MCF 10A (cell line): ENCODE measurements around the gene RAB8A. TPM values are rescaled to one million over a fixed set of nuclear protein-coding genes. Genes with fewer than 3 reads are reported as not detected.

Experiments
- BruUV-seq: library from RNA; stranded (reverse); fragments of 400-500 nt; replicated peaks from 2 replicates; lab custom pipeline; 2021; lab: Mats Ljungman, UMichigan
- CTCF ChIA-PET: fragments of 300-600 bp; sonication (Branson Sonifier 250); formaldehyde crosslinking; extraction: SDS; loops from one replicate; lab custom pipeline; 2021; ENCODE audit warnings: antibody characterized with exemption, inconsistent platforms; lab: Yijun Ruan, JAX
- POLR2A ChIA-PET: fragments of 300-600, 350-650 bp; sonication (Branson Sonifier 250); formaldehyde crosslinking; extraction: SDS; loops from one replicate; lab custom pipeline; 2020; ENCODE audit warnings: antibody characterized with exemption, inconsistent platforms; lab: Yijun Ruan, JAX
- DNase-seq: peaks from one replicate; pipeline ENCODE4 v3.0.0-alpha.2; 2018; ENCODE audit not compliant: unreplicated experiment
- H3K27ac Mint-ChIP-seq: one replicate; pipeline ENCODE4 v1.8.0; 2022; ENCODE audit warnings: mild to moderate bottlenecking, low read depth, mixed read lengths; ENCODE audit not compliant: unreplicated experiment
- H3K27me3 Mint-ChIP-seq: one replicate; pipeline ENCODE4 v1.8.0; 2022; ENCODE audit warnings: mixed read lengths; ENCODE audit not compliant: insufficient read depth, unreplicated experiment
- H3K36me3 Mint-ChIP-seq: one replicate; pipeline ENCODE4 v1.8.0; 2022; ENCODE audit warnings: mild to moderate bottlenecking, moderate library complexity, mixed read lengths; ENCODE audit not compliant: insufficient read depth, unreplicated experiment
- H3K4me1 Mint-ChIP-seq: one replicate; pipeline ENCODE4 v1.8.0; 2022; ENCODE audit warnings: mixed read lengths; ENCODE audit not compliant: insufficient read depth, unreplicated experiment
- H3K4me3 Mint-ChIP-seq: one replicate; pipeline ENCODE4 v1.8.0; 2022; ENCODE audit warnings: mild to moderate bottlenecking, moderate library complexity, mixed read lengths; ENCODE audit not compliant: unreplicated experiment
- H3K9me3 Mint-ChIP-seq: one replicate; pipeline ENCODE4 v1.8.0; 2022; ENCODE audit warnings: mixed read lengths; ENCODE audit not compliant: unreplicated experiment
- intact Hi-C: fragments of 100-400 bp; cut with micrococcal nuclease; formaldehyde crosslinking; loops from 2 replicates; pipeline ENCODE4 v1.14.1; 2022
- total RNA-seq: library from RNA; stranded (reverse); gene quantifications from 2 replicates; pipeline ENCODE4 v1.2.3, GENCODE V29; 2022
- TF ChIP-seq, protein P1 (sequence below): fragments of 200-600 bp; IDR thresholded peaks from one replicate; pipeline ENCODE4 v1.8.0; 2022; ENCODE audit warnings: antibody characterized with exemption, mild to moderate bottlenecking; ENCODE audit not compliant: unreplicated experiment

Gene RAB8A
- total RNA-seq, 1 experiment from 2014 or later = 41.6 TPM

DNA sequence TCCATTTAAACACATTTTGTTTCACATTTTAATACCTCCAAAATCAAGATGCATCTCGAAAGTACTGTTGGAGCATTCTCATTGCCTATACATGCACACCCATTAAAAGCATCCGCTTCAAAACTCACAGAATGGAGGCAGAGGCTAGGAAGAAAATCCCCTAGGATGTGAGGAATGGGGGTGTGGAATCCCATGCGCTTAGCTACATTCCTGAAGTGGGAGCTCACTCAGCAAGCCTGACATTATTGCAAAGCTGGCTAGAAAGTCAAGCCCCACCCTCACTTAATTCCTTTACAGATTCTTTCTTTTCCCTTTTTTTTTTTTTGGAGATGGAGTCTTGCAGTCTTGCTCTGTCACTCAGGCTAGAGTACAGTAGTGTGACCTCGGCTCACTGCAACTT is 68.9 kb downstream of the RAB8A start:
- Mint-ChIP-seq H3K4me1 (peaks cover 13% of the 10 kb centered on the region), H3K27me3 (no peaks in the 10 kb centered on the region)
- BruUV-seq = no TSS peak

More for the DNA sequence above, 68.9 kb downstream of the RAB8A start:
- Mint-ChIP-seq H3K27ac (no peak overlapping the region), H3K4me3 (no peak overlapping the region), H3K36me3 (peaks cover 6% of the 10 kb centered on the region), H3K9me3 (no peaks in the 10 kb centered on the region)
- DNase-seq = no peak
- ChIA-PET CTCF (interaction anchor here (0.7 to 4.4 kb wide), 5 partner anchors 40 to 1376 kb away, joined by 3 to 31 read pairs (median 4); no protein-coding TSS in a partner anchor), POLR2A (interaction anchor here (1.2 kb wide), 1 partner anchor 138 kb away, joined by 3 read pairs; no protein-coding TSS in a partner anchor)
- intact Hi-C loops = no loop called here
- TF ChIP-seq, protein P1, sequence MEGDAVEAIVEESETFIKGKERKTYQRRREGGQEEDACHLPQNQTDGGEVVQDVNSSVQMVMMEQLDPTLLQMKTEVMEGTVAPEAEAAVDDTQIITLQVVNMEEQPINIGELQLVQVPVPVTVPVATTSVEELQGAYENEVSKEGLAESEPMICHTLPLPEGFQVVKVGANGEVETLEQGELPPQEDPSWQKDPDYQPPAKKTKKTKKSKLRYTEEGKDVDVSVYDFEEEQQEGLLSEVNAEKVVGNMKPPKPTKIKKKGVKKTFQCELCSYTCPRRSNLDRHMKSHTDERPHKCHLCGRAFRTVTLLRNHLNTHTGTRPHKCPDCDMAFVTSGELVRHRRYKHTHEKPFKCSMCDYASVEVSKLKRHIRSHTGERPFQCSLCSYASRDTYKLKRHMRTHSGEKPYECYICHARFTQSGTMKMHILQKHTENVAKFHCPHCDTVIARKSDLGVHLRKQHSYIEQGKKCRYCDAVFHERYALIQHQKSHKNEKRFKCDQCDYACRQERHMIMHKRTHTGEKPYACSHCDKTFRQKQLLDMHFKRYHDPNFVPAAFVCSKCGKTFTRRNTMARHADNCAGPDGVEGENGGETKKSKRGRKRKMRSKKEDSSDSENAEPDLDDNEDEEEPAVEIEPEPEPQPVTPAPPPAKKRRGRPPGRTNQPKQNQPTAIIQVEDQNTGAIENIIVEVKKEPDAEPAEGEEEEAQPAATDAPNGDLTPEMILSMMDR = no peak

Other genes starting within 250 kb of the RAB8A start
- 0.14 and 0.59 TPM in 2 replicates for gene CYP4F2, start 213.8 kb upstream of the RAB8A start, total RNA-seq
- gene CYP4F11, start 177.4 kb upstream of the RAB8A start, total RNA-seq = 8.1 and 10.5 TPM in 2 replicates
- not detected in 2 replicates for gene OR10H4, start 162.9 kb upstream of the RAB8A start, total RNA-seq
- 355 and 424 TPM in 2 replicates for gene TPM4, start 35.4 kb upstream of the RAB8A start, total RNA-seq
- gene HSH2D, start 31.8 kb downstream of the RAB8A start, total RNA-seq = 0.49 TPM in 1 of 2 replicates, not detected in the other
- gene CIB3, start 61.6 kb downstream of the RAB8A start, total RNA-seq = not detected in 2 replicates
- gene FAM32A, start 73.5 kb downstream of the RAB8A start, total RNA-seq = 48.1 and 53.7 TPM in 2 replicates
- gene AP1M1, start 86.0 kb downstream of the RAB8A start, total RNA-seq = 53.8 and 62.1 TPM in 2 replicates
- gene KLF2, start 212.9 kb downstream of the RAB8A start, total RNA-seq = 3.3 and 3.8 TPM in 2 replicates